HepG2 (cell line): ENCODE data around the gene SLC44A4. TPM values are rescaled to one million over a fixed set of nuclear protein-coding genes. Genes with fewer than 3 reads are reported as not detected.

ENCODE experiments used
- FOXP1 ChIP-seq, 2 experiments: fragments of 450-650 bp in 1 of 2; IDR thresholded peaks; 2 replicates each; pipeline ENCODE4 v1.6.1; 2017 to 2018; ENCODE audit warnings: antibody characterized with exemption in 1 of 2
- IKZF1 ChIP-seq: fragments of 450-650 bp; IDR thresholded peaks from 2 replicates; pipeline ENCODE4 v1.7.1; 2016
- MED13 ChIP-seq: sonication (generic); formaldehyde crosslinking; IDR thresholded peaks from 2 replicates; pipeline ENCODE4 v1.5.0; 2020; ENCODE audit warnings: missing genetic modification reagents
- MIER2 ChIP-seq: IDR thresholded peaks from 2 replicates; pipeline ENCODE4 v1.6.1; 2016; ENCODE audit warnings: missing biosample characterization, missing genetic modification reagents
- NR2F1 ChIP-seq, 2 experiments: fragments of 450-650 bp in 1 of 2; formaldehyde crosslinking in 1 of 2; IDR thresholded peaks; 2 replicates each; pipeline versions ENCODE4 v1.5.0 to v1.6.1; 2016 to 2020; ENCODE audit warnings: mild to moderate bottlenecking in 1 of 2, missing compliant biosample characterization in 1 of 2, missing genetic modification reagents in 1 of 2, moderate library complexity in 1 of 2
- RAD51 ChIP-seq: fragments of 450-650 bp; IDR thresholded peaks from 2 replicates; pipeline ENCODE4 v1.6.1; 2016; ENCODE audit warnings: borderline replicate concordance
- TAF1 ChIP-seq: sonication (generic); formaldehyde crosslinking; IDR thresholded peaks from 2 replicates; pipeline ENCODE4 v1.4.0; 2020; ENCODE audit warnings: missing genetic modification reagents
- ZNF280D ChIP-seq: sonication (generic); formaldehyde crosslinking; IDR thresholded peaks from 2 replicates; pipeline ENCODE4 v1.5.1; 2020; ENCODE audit warnings: mild to moderate bottlenecking, missing genetic modification reagents
- ZNF496 ChIP-seq: sonication (generic); formaldehyde crosslinking; IDR thresholded peaks from 2 replicates; pipeline ENCODE4 v1.8.1; 2023; ENCODE audit warnings: mild to moderate bottlenecking, moderate library complexity, missing genetic modification reagents; ENCODE audit not compliant: insufficient replicate concordance
- ZNF543 ChIP-seq: sonication (generic); formaldehyde crosslinking; IDR thresholded peaks from 2 replicates; pipeline ENCODE4 v1.4.0; 2020; ENCODE audit warnings: mild to moderate bottlenecking, missing genetic modification reagents
- ZNF772 ChIP-seq: sonication (generic); formaldehyde crosslinking; IDR thresholded peaks from 2 replicates; pipeline ENCODE4 v1.5.0; 2020; ENCODE audit warnings: mild to moderate bottlenecking, missing genetic modification reagents
- polyA plus RNA-seq, 8 experiments: library from polyadenylated mRNA; depleted of rRNA in 3 of 8; stranded (reverse) in 7 of 8; unstranded in 1 of 8; fragments of >200 nt; fragmentation: Illumina TruSeq in 4 of 8; extraction: Trizol in 4 of 8; gene quantifications; 2 replicates each; pipeline versions ENCODE4 v1.2.1 to v1.2.3, GENCODE V29; 2011 to 2016; ENCODE audit warnings: low read depth in 4 of 8, missing spikeins in 1 of 8, mixed read lengths in 1 of 8; ENCODE audit not compliant: insufficient read depth in 1 of 8
- total RNA-seq, 5 experiments: library from RNA; depleted of rRNA; stranded (reverse); fragments of >200 nt; fragmentation: Illumina TruSeq; extraction: Trizol; gene quantifications; 2 replicates each; pipeline ENCODE4 v1.2.3, GENCODE V29; 2016; ENCODE audit warnings: low read depth in 1 of 5
- TF ChIP-seq, protein P1 (sequence below): sonication (generic); formaldehyde crosslinking; IDR thresholded peaks from 2 replicates; pipeline ENCODE4 v1.5.0; 2020; ENCODE audit warnings: missing genetic modification reagents
- TF ChIP-seq, protein P2 (sequence below): sonication (generic); formaldehyde crosslinking; IDR thresholded peaks from 2 replicates; pipeline ENCODE4 v1.4.0; 2020; ENCODE audit warnings: mild to moderate bottlenecking, low read depth, missing genetic modification reagents
- TF ChIP-seq, protein P3 (sequence below): sonication (generic); IDR thresholded peaks from 2 replicates; pipeline ENCODE4 v1.6.1; 2016; ENCODE audit warnings: low read depth, borderline replicate concordance
- TF ChIP-seq, protein P4 (sequence below), 2 experiments: sonication (generic) in 1 of 2; formaldehyde crosslinking in 1 of 2; IDR thresholded peaks; 2 replicates each; pipeline versions ENCODE4 v1.4.0 to v1.6.1; 2018 to 2020; ENCODE audit warnings: missing genetic modification reagents in 2 of 2, borderline replicate concordance in 1 of 2, low read depth in 1 of 2, mild to moderate bottlenecking in 1 of 2, missing biosample characterization in 1 of 2
- TF ChIP-seq, protein P5 (sequence below): sonication (generic); formaldehyde crosslinking; IDR thresholded peaks from 2 replicates; pipeline ENCODE4 v1.5.1; 2020; ENCODE audit warnings: missing genetic modification reagents, mild to moderate bottlenecking, borderline replicate concordance

SLC44A4 gene
- total and polyA plus RNA-seq, 2 of the 13 experiments (the other 11 are each of a cell fraction or from before 2014, with no cell fraction given) = 3.5 to 5.9 TPM

- TF ChIP-seq, protein P1, sequence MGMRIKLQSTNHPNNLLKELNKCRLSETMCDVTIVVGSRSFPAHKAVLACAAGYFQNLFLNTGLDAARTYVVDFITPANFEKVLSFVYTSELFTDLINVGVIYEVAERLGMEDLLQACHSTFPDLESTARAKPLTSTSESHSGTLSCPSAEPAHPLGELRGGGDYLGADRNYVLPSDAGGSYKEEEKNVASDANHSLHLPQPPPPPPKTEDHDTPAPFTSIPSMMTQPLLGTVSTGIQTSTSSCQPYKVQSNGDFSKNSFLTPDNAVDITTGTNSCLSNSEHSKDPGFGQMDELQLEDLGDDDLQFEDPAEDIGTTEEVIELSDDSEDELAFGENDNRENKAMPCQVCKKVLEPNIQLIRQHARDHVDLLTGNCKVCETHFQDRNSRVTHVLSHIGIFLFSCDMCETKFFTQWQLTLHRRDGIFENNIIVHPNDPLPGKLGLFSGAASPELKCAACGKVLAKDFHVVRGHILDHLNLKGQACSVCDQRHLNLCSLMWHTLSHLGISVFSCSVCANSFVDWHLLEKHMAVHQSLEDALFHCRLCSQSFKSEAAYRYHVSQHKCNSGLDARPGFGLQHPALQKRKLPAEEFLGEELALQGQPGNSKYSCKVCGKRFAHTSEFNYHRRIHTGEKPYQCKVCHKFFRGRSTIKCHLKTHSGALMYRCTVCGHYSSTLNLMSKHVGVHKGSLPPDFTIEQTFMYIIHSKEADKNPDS (CRISPR knock-in tag) = no peak
- TF ChIP-seq, protein P2, sequence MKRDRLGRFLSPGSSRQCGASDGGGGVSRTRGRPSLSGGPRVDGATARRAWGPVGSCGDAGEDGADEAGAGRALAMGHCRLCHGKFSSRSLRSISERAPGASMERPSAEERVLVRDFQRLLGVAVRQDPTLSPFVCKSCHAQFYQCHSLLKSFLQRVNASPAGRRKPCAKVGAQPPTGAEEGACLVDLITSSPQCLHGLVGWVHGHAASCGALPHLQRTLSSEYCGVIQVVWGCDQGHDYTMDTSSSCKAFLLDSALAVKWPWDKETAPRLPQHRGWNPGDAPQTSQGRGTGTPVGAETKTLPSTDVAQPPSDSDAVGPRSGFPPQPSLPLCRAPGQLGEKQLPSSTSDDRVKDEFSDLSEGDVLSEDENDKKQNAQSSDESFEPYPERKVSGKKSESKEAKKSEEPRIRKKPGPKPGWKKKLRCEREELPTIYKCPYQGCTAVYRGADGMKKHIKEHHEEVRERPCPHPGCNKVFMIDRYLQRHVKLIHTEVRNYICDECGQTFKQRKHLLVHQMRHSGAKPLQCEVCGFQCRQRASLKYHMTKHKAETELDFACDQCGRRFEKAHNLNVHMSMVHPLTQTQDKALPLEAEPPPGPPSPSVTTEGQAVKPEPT (CRISPR knock-in tag) = peak; percentile 24; the same call in 1 of the 2 replicates
- TF ChIP-seq MIER2 (CRISPR knock-in tag) (peak; percentile 18; the same call in 1 of the 2 replicates), NR2F1 (CRISPR knock-in tag; IDR thresholded peaks at IDR 0.05) (0 out of 4 replicates have a peak, but pooled peaks of 1 of the 2 experiments have one; percentile 53), ZNF496 (CRISPR knock-in tag) (no peak), RAD51 (peak; percentile 98), ZNF543 (CRISPR knock-in tag) (peak; percentile 65; the same call in 1 of the 2 replicates), IKZF1 (no peak), MED13 (CRISPR knock-in tag) (peak; percentile 66; the same call in 1 of the 2 replicates), ZNF772 (CRISPR knock-in tag) (no peak), ZNF280D (no peak), FOXP1 (IDR thresholded peaks at IDR 0.05) (no peak), FOXP1 (CRISPR knock-in tag; IDR thresholded peaks at IDR 0.05) (no peak), TAF1 (CRISPR knock-in tag) (peak; percentile 99)
- TF ChIP-seq, protein P3, sequence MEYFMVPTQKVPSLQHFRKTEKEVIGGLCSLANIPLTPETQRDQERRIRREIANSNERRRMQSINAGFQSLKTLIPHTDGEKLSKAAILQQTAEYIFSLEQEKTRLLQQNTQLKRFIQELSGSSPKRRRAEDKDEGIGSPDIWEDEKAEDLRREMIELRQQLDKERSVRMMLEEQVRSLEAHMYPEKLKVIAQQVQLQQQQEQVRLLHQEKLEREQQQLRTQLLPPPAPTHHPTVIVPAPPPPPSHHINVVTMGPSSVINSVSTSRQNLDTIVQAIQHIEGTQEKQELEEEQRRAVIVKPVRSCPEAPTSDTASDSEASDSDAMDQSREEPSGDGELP = peak; percentile 99
- TF ChIP-seq, protein P4, sequence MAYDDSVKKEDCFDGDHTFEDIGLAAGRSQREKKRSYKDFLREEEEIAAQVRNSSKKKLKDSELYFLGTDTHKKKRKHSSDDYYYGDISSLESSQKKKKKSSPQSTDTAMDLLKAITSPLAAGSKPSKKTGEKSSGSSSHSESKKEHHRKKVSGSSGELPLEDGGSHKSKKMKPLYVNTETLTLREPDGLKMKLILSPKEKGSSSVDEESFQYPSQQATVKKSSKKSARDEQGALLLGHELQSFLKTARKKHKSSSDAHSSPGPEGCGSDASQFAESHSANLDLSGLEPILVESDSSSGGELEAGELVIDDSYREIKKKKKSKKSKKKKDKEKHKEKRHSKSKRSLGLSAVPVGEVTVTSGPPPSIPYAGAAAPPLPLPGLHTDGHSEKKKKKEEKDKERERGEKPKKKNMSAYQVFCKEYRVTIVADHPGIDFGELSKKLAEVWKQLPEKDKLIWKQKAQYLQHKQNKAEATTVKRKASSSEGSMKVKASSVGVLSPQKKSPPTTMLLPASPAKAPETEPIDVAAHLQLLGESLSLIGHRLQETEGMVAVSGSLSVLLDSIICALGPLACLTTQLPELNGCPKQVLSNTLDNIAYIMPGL (CRISPR knock-in tag; IDR thresholded peaks at IDR 0.05; ENCODE audit: borderline replicate concordance in 1 of 2, low read depth in 1 of 2) = peak; percentile 57 to 67; a peak in 2 of 4 replicates
- TF ChIP-seq, protein P5, sequence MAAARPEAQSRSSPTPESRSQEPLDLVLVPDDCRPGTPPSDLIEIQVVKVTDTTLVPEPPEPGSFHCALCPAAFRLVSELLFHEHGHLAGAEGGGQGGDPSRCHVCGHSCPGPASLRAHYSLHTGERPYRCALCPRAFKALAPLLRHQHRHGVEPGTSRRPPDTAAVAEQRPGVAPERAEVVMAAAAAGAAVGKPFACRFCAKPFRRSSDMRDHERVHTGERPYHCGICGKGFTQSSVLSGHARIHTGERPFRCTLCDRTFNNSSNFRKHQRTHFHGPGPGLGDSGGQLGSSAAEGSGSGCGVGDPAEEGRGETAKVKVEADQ (CRISPR knock-in tag) = peak; percentile 38; the same call in 1 of the 2 replicates
These were observed 16.2 kb downstream of the SLC44A4 start, which contains the start of gene NEU1 (continued) for GRCh38 chr6:31862344-31863235.
